GM23248 (cell line): ENCODE measurements around the gene PARVA.

Experiments used
- EZH2 ChIP-seq: fragments of 200-600 bp; sonication (generic); IDR thresholded peaks from 2 replicates; pipeline ENCODE4 v1.6.1; 2018; ENCODE audit warnings: antibody characterized with exemption, mild to moderate bottlenecking; ENCODE audit not compliant: insufficient read depth, poor library complexity, severe bottlenecking
- EZH2phosphoT487 ChIP-seq: fragments of 200-600 bp; sonication (generic); IDR thresholded peaks from 2 replicates; pipeline ENCODE4 v1.6.1; 2018; ENCODE audit warnings: antibody characterized with exemption, moderate library complexity, mild to moderate bottlenecking, low read depth; ENCODE audit not compliant: insufficient read depth

- TF ChIP-seq EZH2, result no peak
- TF ChIP-seq EZH2phosphoT487, result no peak
Observed at GRCh38 chr11:12329169-12329568, 48.2 kb upstream of the PARVA start.
